Hematopoietic multipotent progenitor cell treated with erythropoietin and hydrocortisone succinate and interleukin-3 and kit ligand, for 6 days (in vitro differentiated cells): ENCODE measurements around the gene DDX10.
"Not testable (repeated sequence)": the region's sequence is repeated elsewhere in the genome, so short reads cannot be mapped to it uniquely, and the experiment has no call there.

Experiments used
- DNase-seq: peaks from one replicate; pipeline ENCODE4 v3.0.0-alpha.2; 2015

Gene DDX10

GRCh38 chr11:108724974-108725689 is 60.3 kb downstream of the DDX10 start:
- DNase-seq: no peak

GRCh38 chr11:108726077-108726800 is 61.4 kb downstream of the DDX10 start:
- no peak for DNase-seq

GRCh38 chr11:108727665-108728064 is 62.8 kb downstream of the DDX10 start:
- no peak for DNase-seq

GRCh38 chr11:108729227-108729871 is 64.5 kb downstream of the DDX10 start:
- DNase-seq: no peak

- no peak for DNase-seq
These were observed 67.5 kb downstream of the DDX10 start for GRCh38 chr11:108732395-108732794.

- DNase-seq: peak; percentile 15
These were observed 68.7 kb downstream of the DDX10 start for GRCh38 chr11:108733479-108734116.

GRCh38 chr11:108734283-108734682 is 69.4 kb downstream of the DDX10 start:
- no peak for DNase-seq

GRCh38 chr11:108734956-108735559 is 70.2 kb downstream of the DDX10 start:
- DNase-seq: peak; percentile 68

GRCh38 chr11:108740132-108740531 is 75.3 kb downstream of the DDX10 start:
- DNase-seq: not testable (repeated sequence)

GRCh38 chr11:108743851-108744250 is 79.0 kb downstream of the DDX10 start:
- no peak for DNase-seq

GRCh38 chr11:108748968-108749367 is 84.1 kb downstream of the DDX10 start:
- no peak for DNase-seq

GRCh38 chr11:108751444-108751843 is 86.6 kb downstream of the DDX10 start:
- DNase-seq: peak; percentile 40

- DNase-seq: no peak
These were observed 87.5 kb downstream of the DDX10 start for GRCh38 chr11:108752297-108752751.

GRCh38 chr11:108754901-108755625 is 90.2 kb downstream of the DDX10 start:
- no peak for DNase-seq

- DNase-seq: no peak
These were observed 92.8 kb downstream of the DDX10 start for GRCh38 chr11:108757630-108758029.

- DNase-seq: no peak
These were observed 93.6 kb downstream of the DDX10 start for GRCh38 chr11:108758458-108758857.

GRCh38 chr11:108766596-108767173 is 101.8 kb downstream of the DDX10 start:
- no peak for DNase-seq

GRCh38 chr11:108768370-108768769 is 103.5 kb downstream of the DDX10 start:
- peak; percentile 45 for DNase-seq

GRCh38 chr11:108768964-108769363 is 104.1 kb downstream of the DDX10 start:
- no peak for DNase-seq

GRCh38 chr11:108774037-108774730 is 109.3 kb downstream of the DDX10 start:
- no peak for DNase-seq

- no peak for DNase-seq
These were observed 110.5 kb downstream of the DDX10 start for GRCh38 chr11:108775324-108775723.
